Pancreas (tissue), 10 donors: ENCODE data around the gene MYCBP2. TPM values are rescaled to one million over a fixed set of nuclear protein-coding genes. Genes with fewer than 3 reads are reported as not detected.

ENCODE experiments used
- ATAC-seq, 4 donors: fragments of 200-7000 bp; cut with Tn5 transposase; one replicate each; pipeline versions ENCODE4 v1.8.0 to v1.9.1; 2020; ENCODE audit warnings: mild to moderate bottlenecking in 4 of 4, moderate library complexity in 4 of 4
- DNase-seq, 6 donors: peaks; one replicate each; pipeline ENCODE4 v3.0.0-alpha.2; 2020
- FAIRE-seq: peaks from 2 replicates; lab custom pipeline; 2012; peaks lifted over from hg19 to GRCh38; lab: Jason Lieb, UNC
- H3K27ac ChIP-seq, 4 donors: fragments of 200-600 bp; sonication (generic); 1 replicate in 3 of 4; 2 replicates in 1 of 4; pipeline versions ENCODE4 v1.5.0 to v1.8.0; 2020
- H3K27me3 ChIP-seq, 4 donors: fragments of 200-600 bp; one replicate each; pipeline ENCODE4 v1.8.0; 2021
- H3K36me3 ChIP-seq, 3 donors: fragments of 200-600 bp; sonication (generic) in 1 of 3; one replicate each; pipeline versions ENCODE4 v1.5.0 to v1.8.0; 2020 to 2021
- H3K4me1 ChIP-seq, 3 donors: fragments of 200-600 bp; one replicate each; pipeline ENCODE4 v1.8.0; 2021
- H3K4me3 ChIP-seq, 4 donors: fragments of 200-600 bp; sonication (generic) in 2 of 4; one replicate each; pipeline versions ENCODE4 v1.5.0 to v1.8.0; 2020 to 2021
- H3K9me3 ChIP-seq, 4 donors: fragments of 200-600 bp; one replicate each; pipeline ENCODE4 v1.8.0; 2021
- CTCF ChIP-seq, 4 donors: fragments of 200-600 bp; sonication (generic) in 3 of 4; IDR thresholded peaks; one replicate each; pipeline versions ENCODE4 v1.5.0 to v1.8.0; 2021; ENCODE audit warnings: antibody characterized with exemption in 4 of 4
- WGBS, 2 donors: extraction: QIAGEN DNeasy Blood & Tissue Kit; methylation state at CpG; one replicate each; pipeline ENCODE4 v1.1.7; 2013; 5-methylcytosine and 5-hydroxymethylcytosine counted together
- intact Hi-C, 3 donors: fragments of 100-400 bp; cut with DNase I; formaldehyde crosslinking; loops; one replicate each; pipeline versions ENCODE4 v1.11.1 to v1.14.2; 2022
- polyA plus RNA-seq, 2 donors: library from polyadenylated mRNA; stranded (reverse); fragments of 200-250 nt; gene quantifications; one replicate each; pipeline ENCODE4 v1.2.3, GENCODE V29; 2013
- total RNA-seq, 6 donors: library from RNA; stranded (reverse); fragmentation: NEBNext Ultra II Directional in 4 of 6; extraction: Animal tissue kit (Norgen Biotek cat#: 25700) in 4 of 6; gene quantifications; one replicate each; pipeline versions ENCODE4 v1.2.1 to v1.2.4, GENCODE V29; 2021 to 2023
- donor health status: healthy with polysubstance abuse.
- donor health status: DM: no; HTN: no; CAD: no; lungs with moderate emphysema.
- donor health status: DM: no; HTN: no; CAD: no.
- donor health status: control.
- donor health status: control.
- donor health status: Bipolar disorder and iron deficiency.
- donor health status: DM: yes; HTN: yes; CAD: no.
- donor health status: DM: no; HTN: no; CAD: no.
- donor health status: DM: no; HTN: no; CAD: no.
- donor health status: DM: yes; HTN: yes; CAD: no.

MYCBP2 gene
- total and polyA plus RNA-seq, 8 donors, result 17.6 to 49.1 (median 43.1) TPM

DNA sequence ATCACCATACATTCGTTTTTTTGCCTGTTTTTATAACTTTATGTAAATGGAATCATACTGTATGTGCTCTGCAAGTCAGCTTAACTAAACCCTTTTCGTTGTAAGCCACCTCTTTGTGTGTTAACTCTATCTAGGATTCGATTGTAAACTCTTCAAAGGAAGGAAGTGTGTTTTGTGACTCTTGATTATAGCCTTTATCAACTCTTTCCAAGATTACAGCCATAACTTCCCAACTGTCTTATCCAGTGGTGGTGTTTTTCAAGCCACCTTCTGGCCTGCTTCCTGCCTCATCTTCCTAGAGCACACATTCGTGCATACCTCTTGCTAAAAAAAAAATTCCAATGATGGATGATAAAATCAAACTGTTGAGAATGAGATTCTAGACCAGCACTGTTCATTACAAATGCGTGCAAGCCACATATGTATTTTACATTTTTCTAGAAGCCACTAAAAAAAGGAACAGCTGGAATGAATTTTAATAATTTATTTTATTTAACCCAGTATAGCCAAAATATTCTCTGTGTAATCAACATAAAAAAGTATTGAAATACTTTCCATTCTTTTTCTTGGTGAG lies 287.9 kb downstream of the MYCBP2 start:
- WGBS, 2 donors, result 63 to 71% methylated on average over 5 of the region's 5 CpGs
- no peak for DNase-seq
- no peak for FAIRE-seq

DNA sequence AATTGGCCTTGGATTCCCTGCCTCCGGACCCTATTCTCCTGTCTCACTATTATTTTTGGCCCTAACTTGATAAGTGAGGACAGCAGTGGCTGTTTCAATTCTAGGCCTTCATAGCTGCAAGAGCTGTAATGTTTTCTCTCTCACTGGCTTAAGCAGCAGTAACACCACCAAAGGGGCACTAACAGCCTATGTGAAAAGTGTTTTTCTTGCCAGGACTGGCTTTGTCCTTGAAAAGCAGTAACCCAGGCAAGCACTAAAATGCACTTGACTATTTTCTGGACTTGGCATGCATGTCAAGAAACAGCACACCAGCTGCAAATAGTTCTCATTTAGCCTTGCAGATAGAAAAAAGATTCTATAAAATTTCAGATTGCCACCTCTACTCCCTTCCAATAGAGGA lies 290.6 kb downstream of the MYCBP2 start:
- ATAC-seq, result peak in 2 of 4 donors; percentile 44 to 74
- DNase-seq, result no peak
- intact Hi-C loops, result no loop called here
- Histone ChIP-seq H3K4me1 (peaks cover 0 to 6% (median 0%) of the 10 kb centered on the region in 3 donors), H3K9me3 (no peaks in the 10 kb centered on the region), H3K36me3 (no peaks in the 10 kb centered on the region), H3K4me3 (no peak overlapping the region), H3K27ac (no peak overlapping the region), H3K27me3 (no peaks in the 10 kb centered on the region)
- no peak for FAIRE-seq
- TF ChIP-seq CTCF (IDR thresholded peaks at IDR 0.05), result no peak
- 31 to 47% methylated on average over 1 of the region's 1 CpG for WGBS, 2 donors

More for the DNA sequence above, 287.9 kb downstream of the MYCBP2 start:
- Histone ChIP-seq H3K4me1 (peaks cover 0 to 6% (median 0%) of the 10 kb centered on the region in 3 donors), H3K27ac (no peak overlapping the region), H3K4me3 (no peak overlapping the region), H3K9me3 (no peaks in the 10 kb centered on the region), H3K36me3 (peaks cover 0 to 3% (median 0%) of the 10 kb centered on the region in 3 donors), H3K27me3 (no peaks in the 10 kb centered on the region)
- TF ChIP-seq CTCF (IDR thresholded peaks at IDR 0.05), result no peak
- intact Hi-C loops, result no loop called here
- ATAC-seq, result no peak

GRCh38 chr13:77034881-77035280 lies 292.0 kb downstream of the MYCBP2 start:
- H3K4me1 ChIP-seq, result no peaks in the 10 kb centered on the region
- H3K27me3 ChIP-seq, result no peaks in the 10 kb centered on the region
- 95 to 99% methylated on average over 5 of the region's 5 CpGs for WGBS, 2 donors
- H3K27ac ChIP-seq, result no peak overlapping the region
- DNase-seq (no peak), FAIRE-seq (no peak), ATAC-seq (no peak)
- intact Hi-C loops, result no loop called here
- TF ChIP-seq CTCF (IDR thresholded peaks at IDR 0.05), result no peak
- H3K9me3 ChIP-seq, result no peaks in the 10 kb centered on the region
- H3K36me3 ChIP-seq, result no peaks in the 10 kb centered on the region
- no peak overlapping the region for H3K4me3 ChIP-seq

DNA sequence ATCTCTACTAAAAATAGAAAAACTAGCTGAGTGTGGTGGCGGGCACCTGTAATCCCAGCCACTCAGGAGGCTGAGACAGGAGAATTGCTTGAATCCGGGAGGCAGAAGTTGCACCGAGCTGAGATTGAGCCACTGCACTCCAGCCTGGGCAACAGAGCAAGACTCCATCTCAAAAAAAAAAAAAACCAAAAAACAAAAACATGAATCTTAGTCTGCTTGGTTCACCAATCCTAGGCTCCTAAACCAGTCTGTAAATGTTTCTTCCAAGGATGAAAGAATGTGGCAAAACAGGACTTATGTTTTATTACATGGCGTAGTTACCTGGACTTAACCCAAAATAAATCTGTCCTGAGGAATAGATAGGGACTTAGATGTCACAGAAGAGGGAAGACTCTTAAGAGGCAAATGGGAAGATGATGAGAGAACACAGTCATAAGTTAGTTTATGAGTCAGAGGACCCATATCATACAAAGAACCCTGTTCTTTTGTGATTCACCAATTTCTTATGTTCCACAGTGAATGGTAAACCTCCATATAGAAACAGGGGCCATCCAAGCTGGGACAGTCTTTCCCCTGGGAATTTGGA lies 293.1 kb downstream of the MYCBP2 start:
- Histone ChIP-seq H3K27ac (no peak overlapping the region), H3K27me3 (no peaks in the 10 kb centered on the region), H3K4me1 (no peaks in the 10 kb centered on the region), H3K9me3 (no peaks in the 10 kb centered on the region), H3K36me3 (no peaks in the 10 kb centered on the region), H3K4me3 (no peak overlapping the region)
- intact Hi-C loops, result no loop called here
- ATAC-seq (no peak), FAIRE-seq (no peak), DNase-seq (no peak)
- 93 to 95% methylated on average over 4 of the region's 4 CpGs for WGBS, 2 donors
- TF ChIP-seq CTCF (IDR thresholded peaks at IDR 0.05), result no peak

DNA sequence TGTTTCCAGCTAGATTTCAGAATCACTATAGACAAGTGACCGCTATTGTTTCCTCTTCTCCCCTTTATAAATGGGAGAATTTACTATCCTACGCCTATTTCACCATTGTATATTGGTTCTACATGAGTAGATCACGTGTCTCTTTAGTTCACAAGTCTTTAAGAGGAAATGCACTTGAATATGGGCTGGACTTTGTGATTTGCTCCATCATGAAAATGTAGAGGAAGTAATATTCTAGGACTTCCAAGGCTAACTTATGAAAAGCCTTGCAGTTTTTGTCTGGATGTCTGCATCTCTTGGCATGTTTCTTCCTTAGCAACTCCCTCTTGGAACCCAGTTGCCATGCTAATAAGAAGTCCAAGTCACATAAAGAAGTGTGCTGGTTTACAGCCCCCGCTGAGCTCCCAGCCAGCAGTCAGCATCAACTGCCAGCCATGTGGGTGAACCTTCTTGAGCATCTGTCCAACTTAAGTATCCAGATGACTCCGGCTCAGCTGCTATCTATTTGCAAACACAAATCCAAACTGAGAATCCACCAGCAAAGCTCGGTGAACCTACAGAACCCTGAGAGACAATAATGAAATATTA lies 295.1 kb downstream of the MYCBP2 start:
- FAIRE-seq (no peak), DNase-seq (no peak), ATAC-seq (no peak)
- Histone ChIP-seq H3K27me3 (no peaks in the 10 kb centered on the region), H3K4me1 (peaks cover 0 to 5% (median 5%) of the 10 kb centered on the region in 3 donors), H3K36me3 (no peaks in the 10 kb centered on the region), H3K4me3 (no peak overlapping the region), H3K27ac (no peak overlapping the region), H3K9me3 (no peaks in the 10 kb centered on the region)
- intact Hi-C loops, result no loop called here
- TF ChIP-seq CTCF (IDR thresholded peaks at IDR 0.05), result no peak
- WGBS, 2 donors, result 92 to 94% methylated on average over 6 of the region's 6 CpGs
